GM19023 (cell line): ENCODE results near the gene MS4A5.

Source experiments
- ATAC-seq: cut with Tn5 transposase; IDR thresholded peaks from one replicate; pipeline ENCODE4 v1.9.1; 2021; ENCODE audit warnings: mild to moderate bottlenecking, moderate library complexity; ENCODE audit not compliant: unreplicated experiment

MS4A5 gene

DNA sequence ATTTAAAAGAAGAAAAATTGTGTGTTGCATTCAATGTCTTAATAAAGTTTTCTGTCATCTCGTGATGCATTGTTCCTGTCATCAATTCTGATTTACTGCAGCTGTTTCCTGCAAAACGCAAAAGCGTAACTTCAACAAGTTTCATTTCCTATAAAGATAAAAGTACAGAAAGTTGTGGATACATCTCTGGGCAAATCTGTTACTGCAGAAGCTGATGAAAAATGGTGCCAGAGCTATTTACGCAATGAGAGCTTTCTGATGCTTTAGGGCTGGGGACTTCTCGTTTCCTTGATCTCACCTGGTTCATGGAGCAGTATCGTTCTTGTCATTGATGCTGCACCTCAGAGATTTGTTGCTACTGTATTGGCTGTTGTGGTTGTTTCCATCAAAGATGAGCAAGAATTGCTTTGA lies 47.7 kb downstream of the MS4A5 start:
- no peak for ATAC-seq

DNA sequence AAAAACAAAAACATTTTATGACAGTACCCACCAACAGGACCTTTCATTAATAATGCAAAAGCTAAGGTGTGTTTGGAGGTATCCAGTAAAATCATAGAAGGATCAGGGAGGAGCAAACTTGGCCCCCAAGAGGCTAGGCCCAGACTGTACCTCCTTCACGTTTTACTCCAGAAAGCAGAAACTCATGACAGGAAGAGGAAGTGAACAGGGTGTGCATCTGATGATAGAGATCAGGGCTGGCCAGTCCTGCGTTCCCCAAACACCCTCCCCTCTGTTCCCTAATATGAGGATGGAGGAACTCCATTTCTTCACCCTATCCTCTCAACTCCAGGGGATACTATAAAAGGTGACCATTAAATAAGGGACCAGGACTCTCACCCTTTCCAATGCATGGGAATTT lies 53.0 kb downstream of the MS4A5 start:
- no peak for ATAC-seq

DNA sequence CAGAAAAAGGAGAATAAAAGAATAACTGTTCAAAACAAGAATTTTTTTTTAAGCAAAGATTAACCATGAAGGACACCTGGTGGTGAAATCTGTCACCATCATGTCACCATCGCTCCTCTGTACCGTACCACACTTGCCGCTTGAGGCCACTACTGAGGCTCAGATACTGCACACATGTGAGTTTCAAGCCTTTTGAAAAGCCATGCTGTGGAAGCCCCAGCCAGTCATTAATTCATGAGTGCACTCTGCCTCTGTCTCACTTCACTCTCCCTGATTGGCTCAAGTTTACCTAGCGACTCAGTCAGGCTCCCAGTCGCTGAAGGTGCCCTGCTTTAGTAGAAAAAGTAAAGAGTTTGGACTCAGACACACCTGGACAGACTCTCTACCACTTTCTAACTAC lies 56.6 kb downstream of the MS4A5 start:
- ATAC-seq = peak; percentile 97

DNA sequence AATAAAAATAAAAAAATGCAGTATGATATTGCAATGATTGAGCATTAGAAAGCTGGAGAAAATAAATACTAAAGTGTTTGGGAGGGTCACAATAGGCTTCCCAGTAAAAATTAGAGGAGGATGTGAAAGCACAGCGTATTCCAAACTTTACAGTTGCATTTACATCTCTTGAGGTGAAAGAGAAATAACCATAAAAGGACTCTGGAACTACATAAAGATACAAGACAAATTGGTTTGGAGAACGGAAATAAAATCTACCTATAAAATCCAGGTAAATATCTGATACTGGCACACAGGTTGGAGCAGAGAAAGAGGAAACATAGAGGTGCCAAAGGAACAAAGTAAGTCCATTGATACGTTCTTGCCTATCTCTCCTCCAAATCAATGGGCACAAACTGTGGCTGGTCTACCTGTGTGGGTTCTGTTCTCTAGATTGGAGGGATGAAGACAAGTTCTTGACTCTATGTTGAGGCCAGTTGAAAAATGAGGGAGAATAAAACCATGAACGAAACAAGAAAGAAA lies 63.2 kb downstream of the MS4A5 start, which contains the start of gene MS4A12:
TSS of gene MS4A12 (plus strand) at position 291 of the 522 bp plus-strand sequence. CDS start 4,541 bp downstream, outside the sequence.
- no peak for ATAC-seq

DNA sequence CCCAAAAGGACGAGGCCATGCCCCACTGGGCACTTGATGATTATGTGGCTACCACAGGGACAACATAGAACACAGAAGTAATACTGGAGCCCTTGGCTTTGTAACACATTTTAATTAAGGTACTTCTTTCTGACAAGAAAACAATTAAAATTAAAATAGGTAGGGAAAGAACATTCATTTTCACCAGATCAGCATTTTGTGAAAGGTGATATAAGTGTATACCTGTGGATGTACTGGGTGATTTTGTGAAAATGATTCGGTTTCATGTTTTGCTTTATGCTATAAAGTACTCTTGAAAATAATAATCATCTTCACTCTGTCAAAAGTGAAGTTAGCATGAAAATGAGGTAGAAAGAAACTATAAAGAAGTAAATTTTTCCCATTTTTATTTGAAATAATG lies 64.1 kb downstream of the MS4A5 start:
- no peak for ATAC-seq
